Loucy (cell line): Measurements from ENCODE around the gene MOCS1.

Experiments
- H2AFZ ChIP-seq: fragments of 200-600 bp; sonication (generic); 2 replicates; pipeline ENCODE4 v1.6.0; 2016; ENCODE audit warnings: antibody characterized with exemption, mild to moderate bottlenecking, low read length, moderate library complexity
- H3F3A ChIP-seq: fragments of 200-600 bp; 2 replicates; pipeline ENCODE4 v1.6.0; 2016; ENCODE audit warnings: antibody characterized with exemption, low read depth, mild to moderate bottlenecking
- H3K27me3 ChIP-seq: fragments of 200-600 bp; sonication (generic); 2 replicates; pipeline ENCODE4 v1.6.1; 2014; ENCODE audit warnings: low read length, mild to moderate bottlenecking; ENCODE audit not compliant: insufficient read depth, poor library complexity, severe bottlenecking
- H3K36me3 ChIP-seq: fragments of 200-600 bp; sonication (generic); 2 replicates; pipeline ENCODE4 v1.6.1; 2016; ENCODE audit warnings: low read length; ENCODE audit not compliant: insufficient read depth
- H3K4me1 ChIP-seq: fragments of 200-600 bp; sonication (generic); 2 replicates; pipeline ENCODE4 v1.5.1; 2014; ENCODE audit warnings: low read length, mild to moderate bottlenecking; ENCODE audit not compliant: insufficient read depth, poor library complexity, severe bottlenecking
- H3K4me2 ChIP-seq: fragments of 200-600 bp; sonication (generic); 2 replicates; pipeline ENCODE4 v1.6.0; 2014; ENCODE audit warnings: antibody characterized with exemption, low read length, low read depth, mild to moderate bottlenecking; ENCODE audit not compliant: poor library complexity, severe bottlenecking
- H3K4me3 ChIP-seq: fragments of 200-600 bp; sonication (generic); 2 replicates; pipeline ENCODE4 v1.5.1; 2014; ENCODE audit warnings: low read length, mild to moderate bottlenecking, mixed read lengths; ENCODE audit not compliant: poor library complexity, severe bottlenecking
- H3K79me2 ChIP-seq: fragments of 200-600 bp; sonication (generic); 2 replicates; pipeline ENCODE4 v1.6.1; 2014; ENCODE audit warnings: low read length; ENCODE audit not compliant: insufficient read depth
- H3K9ac ChIP-seq: fragments of 200-600 bp; sonication (generic); 2 replicates; pipeline ENCODE4 v1.6.0; 2014; ENCODE audit warnings: mild to moderate bottlenecking, low read depth, low read length, moderate library complexity; ENCODE audit not compliant: poor library complexity, severe bottlenecking
- H3K9me2 ChIP-seq: fragments of 200-600 bp; sonication (generic); replicated peaks from 2 replicates; pipeline ENCODE4 v1.6.1; 2016; ENCODE audit warnings: low read depth, low read length, mixed read lengths
- H3K9me3 ChIP-seq: fragments of 200-600 bp; sonication (generic); 2 replicates; pipeline ENCODE4 v1.6.1; 2014; ENCODE audit warnings: mild to moderate bottlenecking, antibody characterized with exemption, low read length, low read depth; ENCODE audit not compliant: insufficient read depth
- H4K20me1 ChIP-seq: fragments of 200-600 bp; sonication (generic); 2 replicates; pipeline ENCODE4 v1.6.0; 2014; ENCODE audit warnings: antibody characterized with exemption, low read length, mild to moderate bottlenecking; ENCODE audit not compliant: insufficient read depth, poor library complexity, severe bottlenecking
- CTCF ChIP-seq: fragments of 200-600 bp; sonication (generic); conservative IDR thresholded peaks from 2 replicates; pipeline ENCODE4 v1.5.1; 2014; ENCODE audit warnings: mild to moderate bottlenecking, antibody characterized with exemption, low read length
- EZH2phosphoT487 ChIP-seq: fragments of 200-600 bp; IDR thresholded peaks from 2 replicates; pipeline ENCODE4 v1.6.1; 2018; ENCODE audit warnings: antibody characterized with exemption, mild to moderate bottlenecking, moderate library complexity, borderline replicate concordance

MOCS1 gene

GRCh38 chr6:39908838-39909583 is 25.3 kb downstream of the MOCS1 start:
- Histone ChIP-seq H3K36me3 (no peaks in the 10 kb centered on the region), H2AFZ (no peak overlapping the region), H3K9me3 (no peaks in the 10 kb centered on the region), H3K9ac (no peak overlapping the region), H3K4me2 (no peak overlapping the region), H3K4me3 (no peak overlapping the region), H3K4me1 (no peaks in the 10 kb centered on the region), H3K79me2 (no peaks in the 10 kb centered on the region), H3K9me2 (no peaks in the 10 kb centered on the region), H4K20me1 (no peaks in the 10 kb centered on the region), H3K27me3 (no peaks in the 10 kb centered on the region), H3F3A (no peaks in the 10 kb centered on the region)
- TF ChIP-seq EZH2phosphoT487 (no peak), CTCF (no peak)

GRCh38 chr6:39907871-39908575 is 26.2 kb downstream of the MOCS1 start:
- no peaks in the 10 kb centered on the region for H3F3A ChIP-seq
- H3K4me3 ChIP-seq: no peak overlapping the region
- no peaks in the 10 kb centered on the region for H4K20me1 ChIP-seq
- H3K27me3 ChIP-seq: no peaks in the 10 kb centered on the region
- no peaks in the 10 kb centered on the region for H3K9me2 ChIP-seq
- H2AFZ ChIP-seq: no peak overlapping the region
- no peak overlapping the region for H3K9ac ChIP-seq
- H3K79me2 ChIP-seq: no peaks in the 10 kb centered on the region
- H3K36me3 ChIP-seq: no peaks in the 10 kb centered on the region
- no peak for TF ChIP-seq EZH2phosphoT487
- TF ChIP-seq CTCF: no peak
- H3K4me2 ChIP-seq: no peak overlapping the region
- no peaks in the 10 kb centered on the region for H3K9me3 ChIP-seq
- no peaks in the 10 kb centered on the region for H3K4me1 ChIP-seq

GRCh38 chr6:39906318-39906761 is 27.9 kb downstream of the MOCS1 start:
- H4K20me1 ChIP-seq: no peaks in the 10 kb centered on the region
- H3K36me3 ChIP-seq: no peaks in the 10 kb centered on the region
- no peak overlapping the region for H2AFZ ChIP-seq
- H3K4me2 ChIP-seq: no peak overlapping the region
- H3K9me3 ChIP-seq: no peaks in the 10 kb centered on the region
- no peaks in the 10 kb centered on the region for H3K79me2 ChIP-seq
- TF ChIP-seq EZH2phosphoT487: no peak
- no peak for TF ChIP-seq CTCF
- no peak overlapping the region for H3K4me3 ChIP-seq
- H3K9me2 ChIP-seq: no peaks in the 10 kb centered on the region
- no peaks in the 10 kb centered on the region for H3K4me1 ChIP-seq
- H3F3A ChIP-seq: no peaks in the 10 kb centered on the region
- H3K27me3 ChIP-seq: no peaks in the 10 kb centered on the region
- H3K9ac ChIP-seq: no peak overlapping the region
